Keratinocyte (primary cell): Measurements from ENCODE around the gene SPG7. TPM values are rescaled to one million over a fixed set of nuclear protein-coding genes. Genes with fewer than 3 reads are reported as not detected.

Experiments
- DNase-seq: peaks from one replicate; pipeline ENCODE4 v3.0.0-alpha.2; 2011; ENCODE audit warnings: low read depth, missing footprints, low spot score
- FAIRE-seq: peaks from 2 replicates; lab custom pipeline; 2011; peaks lifted over from hg19 to GRCh38; lab: Jason Lieb, UNC
- H2AFZ ChIP-seq: 2 replicates; pipeline ENCODE4 v1.6.0; 2012; ENCODE audit warnings: low read length, control low read depth, inconsistent platforms; ENCODE audit not compliant: control insufficient read depth
- H3K27ac ChIP-seq: 2 replicates; pipeline ENCODE4 v1.5.1; 2011; ENCODE audit warnings: low read length; ENCODE audit not compliant: control insufficient read depth, insufficient read depth
- H3K27me3 ChIP-seq: 3 replicates; pipeline ENCODE4 v1.6.0; 2011; ENCODE audit warnings: low read length; ENCODE audit not compliant: control insufficient read depth, insufficient read depth; ENCODE audit errors: extremely low read depth
- H3K36me3 ChIP-seq, 2 experiments: 2 replicates in 1 of 2; 3 replicates in 1 of 2; pipeline ENCODE4 v1.5.1; 2011; ENCODE audit warnings: low read length in 2 of 2, mild to moderate bottlenecking in 1 of 2; ENCODE audit not compliant: control insufficient read depth in 2 of 2, insufficient read depth in 2 of 2; ENCODE audit errors: extremely low read depth in 1 of 2
- H3K4me1 ChIP-seq: 3 replicates; pipeline ENCODE4 v1.5.1; 2011; ENCODE audit warnings: low read length; ENCODE audit not compliant: control insufficient read depth, insufficient read depth; ENCODE audit errors: extremely low read depth
- H3K4me2 ChIP-seq: 3 replicates; pipeline ENCODE4 v1.6.0; 2011; ENCODE audit warnings: low read depth, low read length; ENCODE audit not compliant: control insufficient read depth, insufficient read depth; ENCODE audit errors: extremely low read depth
- H3K4me3 ChIP-seq, 3 experiments: fragments of 200-600 bp in 1 of 3; sonication (generic) in 1 of 3; 2 replicates in 2 of 3; 3 replicates in 1 of 3; pipeline ENCODE4 v1.5.1; 2011 to 2016; ENCODE audit warnings: low read length in 3 of 3, mild to moderate bottlenecking in 3 of 3, control low read depth in 2 of 3, inconsistent platforms in 1 of 3, low read depth in 1 of 3, mixed read lengths in 1 of 3, mixed run types in 1 of 3, moderate library complexity in 1 of 3; ENCODE audit not compliant: control insufficient read depth in 2 of 3, insufficient read depth in 2 of 3; ENCODE audit errors: extremely low read depth in 1 of 3
- H3K79me2 ChIP-seq: 2 replicates; pipeline ENCODE4 v1.6.0; 2012; ENCODE audit warnings: low read length; ENCODE audit not compliant: control insufficient read depth, insufficient read depth
- H3K9ac ChIP-seq: 3 replicates; pipeline ENCODE4 v1.6.0; 2011; ENCODE audit warnings: low read length; ENCODE audit not compliant: control insufficient read depth, insufficient read depth; ENCODE audit errors: extremely low read depth
- H3K9me1 ChIP-seq: 3 replicates; pipeline ENCODE4 v1.6.0; 2011; ENCODE audit warnings: low read length; ENCODE audit not compliant: control insufficient read depth, insufficient read depth; ENCODE audit errors: extremely low read depth
- H3K9me3 ChIP-seq: 2 replicates; pipeline ENCODE4 v1.5.1; 2012; ENCODE audit warnings: low read depth, low read length; ENCODE audit not compliant: control insufficient read depth
- H4K20me1 ChIP-seq: 3 replicates; pipeline ENCODE4 v1.6.0; 2011; ENCODE audit warnings: low read length; ENCODE audit not compliant: control insufficient read depth, insufficient read depth; ENCODE audit errors: extremely low read depth
- EZH2 ChIP-seq: IDR thresholded peaks from one replicate; pipeline ENCODE4 v1.6.1; 2012; ENCODE audit warnings: inconsistent platforms, mild to moderate bottlenecking, low read length, moderate library complexity
- dilution Hi-C: fragments of 300-500 bp; cut with MboI; formaldehyde crosslinking; loops from one replicate; pipeline ENCODE4 v1.7.0; 2020; ENCODE audit warnings: low sequenced_read_pairs; ENCODE audit not compliant: extremely low pct_ligation_motif_present
- polyA plus RNA-seq, 5 experiments: library from polyadenylated mRNA; depleted of rRNA in 3 of 5; stranded (reverse) in 3 of 5; stranded (forward) in 1 of 5; unstranded in 1 of 5; fragments of >200 nt; gene quantifications; 1 replicate in 1 of 5; 2 replicates in 3 of 5; 3 replicates in 1 of 5; pipeline versions ENCODE4 v1.2.1 to v1.2.3, GENCODE V29; 2011 to 2012; ENCODE audit warnings: missing spikeins in 2 of 5, low read depth in 1 of 5, low replicate concordance in 1 of 5
- TF ChIP-seq, protein P1 (sequence below), 3 experiments: IDR thresholded peaks in 1 of 3; conservative IDR thresholded peaks in 1 of 3; optimal IDR thresholded peaks in 1 of 3; 2 replicates in 2 of 3; 3 replicates in 1 of 3; pipeline versions ENCODE3 to v1.5.1; 2011; ENCODE audit warnings: low read length in 3 of 3, mild to moderate bottlenecking in 3 of 3, moderate library complexity in 2 of 3, control low read depth in 1 of 3, inconsistent platforms in 1 of 3; ENCODE audit not compliant: insufficient read depth in 2 of 3; ENCODE audit errors: extremely low read depth in 1 of 3

SPG7 gene
- polyA plus RNA-seq, 1 donor (not counting 4 experiments of a cell fraction or from before 2014, with no cell fraction given) = 45.2 TPM

DNA sequence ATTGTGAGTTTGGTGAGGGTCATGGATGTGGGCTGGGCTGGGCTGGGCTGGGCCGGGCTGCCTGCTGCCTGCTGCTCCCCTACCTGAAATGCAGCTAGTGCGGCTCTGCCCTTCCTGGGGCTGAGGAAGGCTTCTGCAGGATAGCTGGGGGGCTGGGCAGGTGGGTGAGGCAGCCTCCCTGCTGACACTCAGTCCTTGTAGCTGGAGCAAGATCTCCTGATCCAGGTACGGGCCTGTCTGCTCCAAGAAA lies 57.0 kb downstream of the SPG7 start:
- no peaks in the 10 kb centered on the region for H3K9me3 ChIP-seq
- no peak for FAIRE-seq
- H4K20me1 ChIP-seq = peaks cover 48% of the 10 kb centered on the region
- peaks cover 42% of the 10 kb centered on the region for H3K4me1 ChIP-seq
- H3K4me3 ChIP-seq = no peak overlapping the region
- H3K27ac ChIP-seq = no peak overlapping the region
- H3K9ac ChIP-seq = peak overlapping the region; percentile 37
- dilution Hi-C loops = no loop called here
- H3K9me1 ChIP-seq = peaks cover 13% of the 10 kb centered on the region
- no peak for DNase-seq
- H2AFZ ChIP-seq = no peak overlapping the region
- H3K36me3 ChIP-seq = peaks cover 20 to 38% of the 10 kb centered on the region in 2 experiments
- peaks cover 39% of the 10 kb centered on the region for H3K79me2 ChIP-seq
- TF ChIP-seq, protein P1, sequence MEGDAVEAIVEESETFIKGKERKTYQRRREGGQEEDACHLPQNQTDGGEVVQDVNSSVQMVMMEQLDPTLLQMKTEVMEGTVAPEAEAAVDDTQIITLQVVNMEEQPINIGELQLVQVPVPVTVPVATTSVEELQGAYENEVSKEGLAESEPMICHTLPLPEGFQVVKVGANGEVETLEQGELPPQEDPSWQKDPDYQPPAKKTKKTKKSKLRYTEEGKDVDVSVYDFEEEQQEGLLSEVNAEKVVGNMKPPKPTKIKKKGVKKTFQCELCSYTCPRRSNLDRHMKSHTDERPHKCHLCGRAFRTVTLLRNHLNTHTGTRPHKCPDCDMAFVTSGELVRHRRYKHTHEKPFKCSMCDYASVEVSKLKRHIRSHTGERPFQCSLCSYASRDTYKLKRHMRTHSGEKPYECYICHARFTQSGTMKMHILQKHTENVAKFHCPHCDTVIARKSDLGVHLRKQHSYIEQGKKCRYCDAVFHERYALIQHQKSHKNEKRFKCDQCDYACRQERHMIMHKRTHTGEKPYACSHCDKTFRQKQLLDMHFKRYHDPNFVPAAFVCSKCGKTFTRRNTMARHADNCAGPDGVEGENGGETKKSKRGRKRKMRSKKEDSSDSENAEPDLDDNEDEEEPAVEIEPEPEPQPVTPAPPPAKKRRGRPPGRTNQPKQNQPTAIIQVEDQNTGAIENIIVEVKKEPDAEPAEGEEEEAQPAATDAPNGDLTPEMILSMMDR (optimal IDR thresholded peaks at IDR 0.05 in 1 of 3, IDR thresholded peaks at IDR 0.05 in 1 of 3, conservative IDR thresholded peaks at IDR 0.05 in 1 of 3; ENCODE audit: extremely low read depth in 1 of 3, insufficient read depth in 2 of 3, low read length in 3 of 3) = no peak
- TF ChIP-seq EZH2 = no peak
- H3K27me3 ChIP-seq = peaks cover 5% of the 10 kb centered on the region
- peak overlapping the region; percentile 51 for H3K4me2 ChIP-seq

DNA sequence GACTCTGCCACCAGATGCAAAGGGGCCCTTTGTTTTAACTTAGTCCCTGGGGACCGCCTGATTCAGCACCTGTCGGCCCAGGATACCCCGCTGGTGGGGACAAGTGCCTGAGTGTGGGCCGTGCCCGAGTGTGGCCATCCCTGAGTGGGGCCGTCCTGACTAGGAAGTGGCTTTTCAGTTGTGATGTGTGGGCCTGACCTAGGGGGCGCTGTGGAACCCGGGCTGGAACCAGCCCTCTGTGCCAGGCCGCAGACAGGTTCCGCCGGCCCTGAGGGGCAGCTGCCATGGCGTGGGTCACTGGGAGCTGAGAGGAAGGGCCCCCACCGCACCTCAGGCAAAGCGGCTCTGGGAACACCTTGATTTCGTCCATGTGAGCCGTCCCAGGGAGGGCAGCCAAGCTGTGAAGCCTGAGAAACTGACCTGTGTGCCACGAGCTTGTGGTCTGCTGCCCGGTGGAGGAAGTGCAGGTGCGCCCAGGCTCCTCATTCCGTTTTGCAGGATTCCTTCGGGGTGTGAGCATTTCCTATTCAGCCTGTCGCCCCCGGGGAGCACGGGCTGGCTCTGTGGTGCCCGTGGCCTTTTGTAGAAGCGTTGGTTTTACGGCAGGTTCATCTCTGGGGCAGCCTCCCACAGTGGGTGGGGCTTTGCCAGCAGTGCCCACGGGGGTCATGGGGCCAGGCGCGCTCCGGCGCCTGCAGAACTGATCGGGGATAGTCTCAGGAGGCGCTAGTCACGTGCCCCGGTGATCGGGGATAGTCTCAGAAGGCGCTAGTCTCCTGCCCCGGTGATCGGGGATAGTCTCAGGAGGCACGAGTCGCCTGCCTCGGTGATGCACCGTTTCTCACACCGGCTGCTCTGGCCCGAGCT lies 57.5 kb downstream of the SPG7 start:
- Histone ChIP-seq H3K27ac (peak overlapping the region; percentile 20), H3K27me3 (peaks cover 9% of the 10 kb centered on the region), H3K4me3 (peak overlapping the region in 1 of 3 experiments; percentile 3), H2AFZ (no peak overlapping the region), H3K9me1 (peaks cover 13% of the 10 kb centered on the region), H3K4me2 (peak overlapping the region; percentile 51), H3K36me3 (peaks cover 20 to 38% of the 10 kb centered on the region in 2 experiments), H3K9me3 (no peaks in the 10 kb centered on the region), H3K9ac (peak overlapping the region; percentile 37), H3K4me1 (peaks cover 42% of the 10 kb centered on the region), H3K79me2 (peaks cover 36% of the 10 kb centered on the region), H4K20me1 (peaks cover 48% of the 10 kb centered on the region)
- dilution Hi-C loops = no loop called here
- DNase-seq (no peak), FAIRE-seq (no peak)
- TF ChIP-seq, protein P1 (optimal IDR thresholded peaks at IDR 0.05 in 1 of 3, IDR thresholded peaks at IDR 0.05 in 1 of 3, conservative IDR thresholded peaks at IDR 0.05 in 1 of 3; ENCODE audit: extremely low read depth in 1 of 3, insufficient read depth in 2 of 3, low read length in 3 of 3) = peak; percentile 76 to 85 (median 84)
- TF ChIP-seq EZH2 = no peak
